ENCODE results near the gene IGSF6.

GRCh38 chr16:21593530-21594289 lies 58.7 kb downstream of the IGSF6 start:
- TF ChIP-seq CTCF (IDR thresholded peaks at IDR 0.05) (no peak), EZH2 (IDR thresholded peaks at IDR 0.05; ENCODE audit: borderline replicate concordance, insufficient read depth, low read depth, low read length, poor library complexity, severe bottlenecking) (no peak)

Measured in B cell (primary cell).